ENCODE results near the gene EEF1AKMT2. TPM values are rescaled to one million over a fixed set of nuclear protein-coding genes. Genes with fewer than 3 reads are reported as not detected.
"Not testable (repeated sequence)": the region's sequence is repeated elsewhere in the genome, so short reads cannot be mapped to it uniquely, and the experiment has no call there.

EEF1AKMT2 gene
- total RNA-seq, 6 donors from 2014 or later = 3.6 to 17.3 (median 11.4) TPM

DNA sequence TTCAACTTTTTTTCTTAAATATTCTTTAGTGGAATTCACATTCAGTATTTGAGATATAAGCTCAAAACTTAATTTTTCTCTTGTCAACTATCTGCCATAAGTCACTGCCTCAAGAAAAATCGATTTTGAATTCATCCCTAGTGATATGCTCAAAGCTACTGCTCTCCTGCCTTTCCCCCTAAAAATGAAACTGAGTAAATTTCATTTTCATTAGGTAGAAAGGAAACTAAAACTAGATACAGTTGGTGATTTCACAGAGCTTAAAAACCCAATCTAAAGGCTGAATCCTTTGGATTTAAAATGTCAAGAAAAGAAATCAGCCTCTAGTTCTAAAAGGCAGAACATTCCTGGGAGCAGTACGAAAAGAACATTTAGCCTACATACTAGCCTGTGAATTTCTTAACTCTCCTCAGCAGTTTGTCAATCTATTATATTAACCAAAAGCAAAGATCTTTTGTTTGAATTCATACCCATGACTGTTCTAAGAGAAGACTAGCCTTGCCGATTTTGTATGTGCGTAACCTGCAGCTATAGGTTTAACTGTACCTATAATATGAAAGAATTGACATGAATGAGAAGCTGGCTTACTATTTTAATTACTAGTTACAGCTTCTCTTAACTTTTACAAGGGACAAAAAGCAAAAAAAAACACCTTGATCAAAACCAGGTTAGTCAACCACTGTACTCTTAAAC lies 42.6 kb downstream of the EEF1AKMT2 start:
- H3K4me1 ChIP-seq = peaks cover 8 to 14% (median 10%) of the 10 kb centered on the region in 4 donors
- no peak for TF ChIP-seq EP300 (IDR thresholded peaks at IDR 0.05)
- no peak for TF ChIP-seq POLR2A (IDR thresholded peaks at IDR 0.05)
- TF ChIP-seq CTCF (IDR thresholded peaks at IDR 0.05) = no peak
- TF ChIP-seq POLR2AphosphoS5 (IDR thresholded peaks at IDR 0.05) = no peak
- no peak for ATAC-seq (ENCODE audit: low FRiP score in 2 of 2)
- DNase-seq = no peak
- H3K27ac ChIP-seq = no peak overlapping the region
- 78 to 79% methylated on average over 4 of the region's 4 CpGs for WGBS, 2 donors
- H3K27me3 ChIP-seq = no peaks in the 10 kb centered on the region
- no peaks in the 10 kb centered on the region for H3K9me3 ChIP-seq
- H3K36me3 ChIP-seq = peaks cover 0 to 11% (median 0%) of the 10 kb centered on the region in 4 donors
- H3K4me3 ChIP-seq = no peak overlapping the region

DNA sequence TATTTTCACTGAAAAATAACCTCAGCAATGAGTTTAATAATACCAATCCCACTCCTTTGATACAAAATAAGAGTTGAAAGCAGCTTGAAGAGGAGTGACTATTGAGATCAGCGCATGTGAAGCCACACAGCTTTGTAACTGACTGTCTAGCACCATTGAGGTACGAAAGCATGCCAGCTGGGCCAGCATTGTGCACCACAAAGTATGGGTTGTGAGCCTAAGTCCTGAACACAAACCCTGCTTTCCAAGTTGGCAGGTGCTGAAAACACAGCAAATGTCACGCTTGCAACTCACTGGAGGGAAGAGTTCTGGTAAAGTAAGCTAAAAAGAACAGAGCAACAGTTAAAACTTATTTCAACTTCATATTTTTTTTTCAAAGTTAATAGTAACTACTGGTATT lies 43.5 kb downstream of the EEF1AKMT2 start:
- H3K27ac ChIP-seq = no peak overlapping the region
- WGBS, 2 donors = 94 to 98% methylated on average over 3 of the region's 3 CpGs
- no peak for DNase-seq

DNA sequence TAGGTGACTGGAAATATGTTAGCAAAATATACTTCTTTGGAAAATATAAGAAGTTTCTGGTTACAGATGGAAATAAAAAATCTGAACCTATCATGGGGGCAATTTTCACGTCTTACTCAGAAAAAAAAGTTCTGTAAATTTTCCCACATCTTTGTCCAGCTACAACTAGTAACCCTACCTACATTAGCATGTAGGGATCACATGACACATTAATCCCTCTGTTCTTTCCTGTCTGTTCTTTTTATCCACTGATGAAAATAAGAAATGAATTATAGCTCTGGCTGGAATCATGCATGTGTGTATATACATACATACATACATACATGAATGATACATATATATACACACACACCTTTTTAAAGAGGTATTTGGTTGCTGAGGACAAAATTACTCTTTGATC lies 43.9 kb downstream of the EEF1AKMT2 start:
- H3K27ac ChIP-seq = no peak overlapping the region
- DNase-seq (no peak), ATAC-seq (ENCODE audit: low FRiP score in 2 of 2) (no peak)
- H3K36me3 ChIP-seq = peaks cover 0 to 10% (median 0%) of the 10 kb centered on the region in 4 donors
- WGBS, 2 donors = 94 to 96% methylated on average over 1 of the region's 1 CpG
- no peaks in the 10 kb centered on the region for H3K27me3 ChIP-seq
- no peaks in the 10 kb centered on the region for H3K9me3 ChIP-seq
- H3K4me1 ChIP-seq = peaks cover 8 to 16% (median 11%) of the 10 kb centered on the region in 4 donors
- no peak overlapping the region for H3K4me3 ChIP-seq
- TF ChIP-seq EP300 (IDR thresholded peaks at IDR 0.05) = no peak
- TF ChIP-seq POLR2A (IDR thresholded peaks at IDR 0.05) = no peak
- TF ChIP-seq CTCF (IDR thresholded peaks at IDR 0.05) = no peak
- no peak for TF ChIP-seq POLR2AphosphoS5 (IDR thresholded peaks at IDR 0.05)

More for the DNA sequence above, 43.5 kb downstream of the EEF1AKMT2 start:
- Histone ChIP-seq H3K9me3 (no peaks in the 10 kb centered on the region), H3K27me3 (no peaks in the 10 kb centered on the region), H3K4me1 (peaks cover 8 to 14% (median 10%) of the 10 kb centered on the region in 4 donors), H3K36me3 (peaks cover 0 to 10% (median 0%) of the 10 kb centered on the region in 4 donors), H3K4me3 (no peak overlapping the region)
- TF ChIP-seq EP300 (IDR thresholded peaks at IDR 0.05) = no peak
- TF ChIP-seq POLR2A (IDR thresholded peaks at IDR 0.05) = no peak
- no peak for TF ChIP-seq POLR2AphosphoS5 (IDR thresholded peaks at IDR 0.05)
- TF ChIP-seq CTCF (IDR thresholded peaks at IDR 0.05) = no peak
- no peak for ATAC-seq (ENCODE audit: low FRiP score in 2 of 2)

GRCh38 chr10:124746992-124747391 lies 44.7 kb downstream of the EEF1AKMT2 start:
- H3K27me3 ChIP-seq = no peaks in the 10 kb centered on the region
- peaks cover 16 to 24% (median 19%) of the 10 kb centered on the region in 4 donors for H3K4me1 ChIP-seq
- H3K9me3 ChIP-seq = no peaks in the 10 kb centered on the region
- DNase-seq (no peak), ATAC-seq (ENCODE audit: low FRiP score in 2 of 2) (no peak)
- 85 to 89% methylated on average over 2 of the region's 2 CpGs for WGBS, 2 donors
- H3K27ac ChIP-seq = peak overlapping the region in 1 of 4 donors; percentile 13
- peaks cover 0 to 10% (median 0%) of the 10 kb centered on the region in 4 donors for H3K36me3 ChIP-seq
- TF ChIP-seq CTCF (IDR thresholded peaks at IDR 0.05) (no peak), POLR2A (IDR thresholded peaks at IDR 0.05) (no peak), POLR2AphosphoS5 (IDR thresholded peaks at IDR 0.05) (no peak), EP300 (IDR thresholded peaks at IDR 0.05) (no peak)
- H3K4me3 ChIP-seq = no peak overlapping the region

DNA sequence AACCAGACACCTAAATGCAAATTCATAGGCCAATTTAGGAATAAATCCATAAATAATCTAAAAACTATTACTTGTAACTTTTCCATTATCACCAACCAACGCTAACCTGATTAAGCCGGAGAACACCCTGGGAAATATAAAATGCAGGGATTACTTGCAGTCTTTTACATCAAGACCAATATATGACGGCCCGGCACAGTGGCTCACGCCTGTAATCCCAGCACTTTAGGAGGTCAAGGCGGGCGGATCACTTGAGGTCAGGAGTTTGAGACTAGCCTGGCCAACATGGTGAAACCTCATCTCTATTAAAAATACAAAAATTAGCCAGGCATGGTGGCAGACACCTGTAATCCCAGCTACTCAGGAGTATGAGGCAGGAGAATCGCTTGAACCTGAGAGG lies 45.2 kb downstream of the EEF1AKMT2 start:
- DNase-seq; H3K9me3 ChIP-seq; H3K4me3 ChIP-seq; ATAC-seq (ENCODE audit: low FRiP score in 2 of 2); H3K27ac ChIP-seq; H3K27me3 ChIP-seq: not testable (repeated sequence)
- 97 to 98% methylated on average over 8 of the region's 8 CpGs for WGBS, 2 donors
- peaks cover 0 to 10% (median 0%) of the 10 kb centered on the region in 4 donors for H3K36me3 ChIP-seq
- peaks cover 21 to 29% (median 24%) of the 10 kb centered on the region in 4 donors for H3K4me1 ChIP-seq
